ENCODE measurements around the gene SERPINF2.

- TF ChIP-seq, protein P1, sequence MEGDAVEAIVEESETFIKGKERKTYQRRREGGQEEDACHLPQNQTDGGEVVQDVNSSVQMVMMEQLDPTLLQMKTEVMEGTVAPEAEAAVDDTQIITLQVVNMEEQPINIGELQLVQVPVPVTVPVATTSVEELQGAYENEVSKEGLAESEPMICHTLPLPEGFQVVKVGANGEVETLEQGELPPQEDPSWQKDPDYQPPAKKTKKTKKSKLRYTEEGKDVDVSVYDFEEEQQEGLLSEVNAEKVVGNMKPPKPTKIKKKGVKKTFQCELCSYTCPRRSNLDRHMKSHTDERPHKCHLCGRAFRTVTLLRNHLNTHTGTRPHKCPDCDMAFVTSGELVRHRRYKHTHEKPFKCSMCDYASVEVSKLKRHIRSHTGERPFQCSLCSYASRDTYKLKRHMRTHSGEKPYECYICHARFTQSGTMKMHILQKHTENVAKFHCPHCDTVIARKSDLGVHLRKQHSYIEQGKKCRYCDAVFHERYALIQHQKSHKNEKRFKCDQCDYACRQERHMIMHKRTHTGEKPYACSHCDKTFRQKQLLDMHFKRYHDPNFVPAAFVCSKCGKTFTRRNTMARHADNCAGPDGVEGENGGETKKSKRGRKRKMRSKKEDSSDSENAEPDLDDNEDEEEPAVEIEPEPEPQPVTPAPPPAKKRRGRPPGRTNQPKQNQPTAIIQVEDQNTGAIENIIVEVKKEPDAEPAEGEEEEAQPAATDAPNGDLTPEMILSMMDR (IDR thresholded peaks at IDR 0.05), result no peak
- no peak for TF ChIP-seq POLR2AphosphoS5 (IDR thresholded peaks at IDR 0.05)
Measured at GRCh38 chr17:1765576-1765975, 22.9 kb downstream of the SERPINF2 start.

Measured in breast epithelium (tissue), 3 donors.